GM19025 (cell line): ENCODE measurements around the gene ANKH.
A peak's percentile ranks its signal among the peaks of the same experiment; 100 is the strongest.
"Not testable (repeated sequence)": the region's sequence is repeated elsewhere in the genome, so short reads cannot be mapped to it uniquely, and the experiment has no call there.

Experiments
- ATAC-seq: cut with Tn5 transposase; IDR thresholded peaks from one replicate; pipeline ENCODE4 v1.9.1; 2021; ENCODE audit warnings: mild to moderate bottlenecking, low read depth, moderate library complexity; ENCODE audit not compliant: unreplicated experiment

ANKH gene

DNA sequence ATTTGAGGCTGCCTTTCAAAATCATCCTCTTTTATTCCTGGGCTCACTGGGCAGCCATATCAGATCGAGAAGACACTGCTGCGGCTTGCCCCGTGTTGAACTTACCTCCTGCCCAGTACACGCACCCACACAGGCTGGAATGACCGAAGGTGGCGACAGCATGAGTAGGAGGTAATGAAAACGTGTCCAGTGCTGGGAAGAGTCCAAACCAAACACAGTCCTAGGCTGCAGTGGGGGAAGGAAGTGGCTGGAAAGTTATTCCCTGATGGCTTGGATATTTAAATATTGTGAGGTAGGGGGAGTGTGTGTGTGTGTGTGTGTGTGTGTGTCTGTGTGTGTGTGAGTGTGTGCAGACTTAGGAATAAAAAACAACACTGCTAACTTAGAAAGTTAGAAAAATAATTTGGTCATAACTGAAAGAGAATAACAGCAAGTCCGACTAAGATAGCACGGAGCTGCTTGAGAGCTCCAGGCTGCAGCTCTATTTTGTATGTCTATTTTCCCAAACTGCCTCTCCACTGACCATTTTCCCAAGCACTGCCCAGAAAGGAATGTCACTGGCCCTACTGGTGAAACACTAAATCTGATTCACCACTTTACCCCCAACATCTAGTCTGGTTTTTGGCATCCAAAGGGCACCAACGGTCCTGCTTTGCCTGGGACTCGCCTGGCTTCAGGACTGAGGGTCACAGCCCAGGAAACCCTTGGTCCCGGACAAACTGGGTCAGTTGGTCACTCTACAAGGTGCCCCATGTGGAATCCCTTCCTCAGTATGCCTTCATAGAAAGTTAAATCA lies 41.2 kb downstream of the ANKH start:
- ATAC-seq = no peak

DNA sequence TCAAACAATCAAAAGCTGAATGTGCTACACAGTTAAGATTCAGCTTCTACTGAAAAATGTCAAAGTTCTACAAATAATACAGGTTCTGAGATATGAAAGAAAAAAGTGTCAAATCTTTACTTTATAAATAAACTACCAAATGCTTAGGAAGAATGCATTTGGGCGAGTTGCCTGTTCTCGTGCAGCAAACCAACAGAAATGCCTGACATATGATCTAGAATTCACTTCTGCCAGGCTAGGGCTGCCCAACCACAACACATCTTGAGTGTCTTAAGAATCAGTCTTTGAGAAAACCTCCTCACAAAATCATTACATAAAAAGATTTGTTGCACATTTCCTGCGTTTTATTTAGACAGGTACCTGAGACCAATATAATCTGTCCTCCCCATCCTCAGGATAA lies 42.2 kb downstream of the ANKH start:
- no peak for ATAC-seq

DNA sequence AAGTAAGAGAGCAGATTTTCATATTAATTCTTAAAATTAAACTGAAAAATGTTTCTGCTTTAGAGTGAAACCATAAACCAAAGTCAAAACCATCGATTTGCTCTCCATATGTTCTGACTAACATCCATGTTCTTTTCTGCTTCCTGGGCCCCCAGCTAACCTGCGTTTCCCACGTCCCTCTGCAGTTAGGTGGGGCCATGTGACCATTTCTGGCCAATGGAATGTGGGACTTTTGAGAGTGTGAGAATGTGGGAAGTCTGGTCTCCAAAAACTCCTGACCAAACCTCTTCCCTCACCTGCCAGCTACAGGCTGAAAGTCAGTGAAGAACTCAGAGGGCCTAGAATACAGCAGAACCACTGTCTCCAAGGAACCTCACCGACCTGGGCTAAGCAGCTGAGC lies 44.9 kb downstream of the ANKH start:
- ATAC-seq = no peak

DNA sequence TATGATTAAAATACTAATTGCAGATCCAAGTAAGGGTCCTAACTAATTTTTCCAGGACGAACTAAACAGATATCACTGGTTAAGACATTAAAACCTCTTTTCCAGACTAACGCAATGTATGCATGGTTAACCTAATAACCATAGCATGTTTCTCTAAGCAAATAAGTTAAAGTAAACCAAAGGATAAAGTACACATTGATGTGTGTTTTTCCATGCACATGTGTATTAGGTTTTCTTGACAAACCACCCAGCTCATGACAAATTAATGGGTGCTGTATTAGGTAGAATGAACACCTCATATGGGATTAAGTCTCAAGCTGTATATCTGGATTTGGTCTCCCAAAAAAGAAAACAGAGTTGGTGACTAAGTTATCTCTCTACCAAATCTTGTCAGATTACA lies 45.6 kb downstream of the ANKH start:
- no peak for ATAC-seq

DNA sequence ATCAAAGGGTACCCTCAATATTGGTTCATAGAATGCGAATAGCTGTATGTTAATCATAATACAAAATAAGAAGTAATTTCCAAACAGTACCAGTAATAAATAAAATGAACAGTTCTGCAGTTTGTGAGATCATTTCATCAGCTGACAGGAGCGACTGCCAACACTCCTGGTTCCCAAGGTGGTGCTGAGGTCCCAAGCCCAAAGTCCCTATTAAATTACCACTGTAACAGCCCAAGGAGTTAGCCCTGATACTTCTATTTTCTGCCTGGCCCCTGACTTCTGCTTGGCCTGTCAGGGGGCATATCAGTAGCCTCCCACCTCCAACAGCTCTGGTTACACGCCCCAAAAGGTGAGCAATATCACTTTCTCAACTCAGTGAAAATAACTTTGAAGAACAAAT lies 47.1 kb downstream of the ANKH start:
- ATAC-seq = no peak

DNA sequence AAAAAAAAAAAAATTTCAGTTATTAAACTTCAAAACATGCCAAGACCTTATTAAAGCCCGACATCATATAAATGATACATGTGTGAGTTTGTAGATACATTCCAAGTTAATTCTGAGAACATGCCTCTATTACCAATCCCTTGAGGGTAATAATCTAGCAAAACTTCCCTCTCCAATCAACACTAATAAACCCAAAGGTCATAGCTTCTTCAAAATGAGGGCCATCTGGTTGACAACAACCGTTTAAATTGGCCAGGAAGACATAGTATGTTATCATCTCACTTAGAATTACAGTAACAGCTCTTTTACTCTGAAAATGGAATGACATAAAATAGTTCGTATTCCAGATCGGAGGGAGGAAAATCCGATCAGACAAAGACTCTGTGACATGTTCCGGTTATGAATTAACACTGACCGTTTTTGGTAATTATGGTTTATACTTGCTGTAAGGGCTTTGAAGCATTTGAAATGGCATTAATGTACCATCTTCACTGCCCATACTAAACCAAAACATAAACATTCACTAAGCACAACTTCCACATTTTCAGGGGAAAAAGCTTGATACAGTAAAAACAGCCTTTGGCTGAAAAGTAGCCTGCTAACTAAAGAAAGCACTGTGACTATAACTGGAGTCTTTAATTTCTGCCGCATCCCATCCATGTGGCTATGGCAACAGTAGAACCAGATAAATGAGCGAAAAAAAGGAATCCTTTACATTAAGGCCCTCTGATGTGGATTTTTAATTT lies 50.3 kb downstream of the ANKH start:
- ATAC-seq = no peak

DNA sequence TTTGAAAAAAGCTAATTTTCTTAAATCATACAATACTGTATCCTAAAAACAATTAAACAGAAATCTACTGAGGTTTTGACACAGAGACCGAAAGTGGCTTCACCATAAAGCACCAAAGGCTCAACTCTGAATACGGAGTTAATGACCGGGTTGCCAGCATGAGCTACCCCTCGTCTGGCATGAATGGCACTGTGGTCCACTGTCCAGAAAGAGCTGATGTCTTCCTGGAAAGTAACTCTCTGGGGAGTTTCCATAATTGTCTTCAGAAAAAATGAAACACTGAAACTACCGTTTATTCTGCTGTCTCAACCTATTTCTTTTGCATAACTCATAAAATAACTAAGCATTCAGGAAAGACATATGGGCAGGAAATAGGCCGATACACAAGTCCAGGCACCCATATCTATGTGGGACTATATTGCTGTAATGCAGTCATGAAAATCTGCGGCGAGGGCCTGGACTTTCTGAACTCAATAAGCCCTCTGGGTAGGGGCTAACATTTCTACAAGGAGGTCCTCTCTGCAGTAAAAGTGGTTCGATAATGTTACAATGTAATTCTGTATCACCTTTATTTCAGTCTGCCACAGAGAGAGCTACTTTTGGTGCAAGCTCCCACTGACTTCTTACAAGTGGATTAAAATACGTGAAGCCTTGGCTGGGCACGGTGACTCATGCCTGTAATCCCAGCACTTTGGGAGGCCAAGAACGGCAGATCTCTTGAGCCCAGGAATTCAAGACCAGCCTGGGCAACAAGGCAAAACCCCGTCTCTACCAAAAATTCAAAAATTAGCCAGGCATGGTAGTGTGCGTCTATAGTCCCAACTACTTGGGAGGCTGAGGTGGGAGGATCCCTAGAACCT lies 52.4 kb downstream of the ANKH start:
- ATAC-seq = no peak

DNA sequence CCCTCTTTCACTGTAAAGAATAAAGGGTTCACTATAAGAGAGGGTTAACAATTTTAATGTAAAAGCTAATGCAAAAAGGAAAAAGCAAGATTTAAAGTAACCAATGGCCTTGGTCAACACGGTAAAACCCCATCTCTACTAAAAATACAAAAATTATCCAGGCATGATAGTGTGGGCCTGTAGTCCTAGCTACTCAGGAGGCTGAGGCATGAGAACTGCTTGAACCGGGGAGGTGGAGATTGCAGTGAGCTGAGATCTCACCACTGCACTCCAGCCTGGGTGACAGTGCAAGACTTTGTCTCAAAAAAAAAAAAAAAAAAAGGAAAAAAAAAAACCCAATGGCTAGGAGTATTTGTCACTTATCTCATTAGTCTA lies 53.8 kb downstream of the ANKH start:
- not testable (repeated sequence) for ATAC-seq

DNA sequence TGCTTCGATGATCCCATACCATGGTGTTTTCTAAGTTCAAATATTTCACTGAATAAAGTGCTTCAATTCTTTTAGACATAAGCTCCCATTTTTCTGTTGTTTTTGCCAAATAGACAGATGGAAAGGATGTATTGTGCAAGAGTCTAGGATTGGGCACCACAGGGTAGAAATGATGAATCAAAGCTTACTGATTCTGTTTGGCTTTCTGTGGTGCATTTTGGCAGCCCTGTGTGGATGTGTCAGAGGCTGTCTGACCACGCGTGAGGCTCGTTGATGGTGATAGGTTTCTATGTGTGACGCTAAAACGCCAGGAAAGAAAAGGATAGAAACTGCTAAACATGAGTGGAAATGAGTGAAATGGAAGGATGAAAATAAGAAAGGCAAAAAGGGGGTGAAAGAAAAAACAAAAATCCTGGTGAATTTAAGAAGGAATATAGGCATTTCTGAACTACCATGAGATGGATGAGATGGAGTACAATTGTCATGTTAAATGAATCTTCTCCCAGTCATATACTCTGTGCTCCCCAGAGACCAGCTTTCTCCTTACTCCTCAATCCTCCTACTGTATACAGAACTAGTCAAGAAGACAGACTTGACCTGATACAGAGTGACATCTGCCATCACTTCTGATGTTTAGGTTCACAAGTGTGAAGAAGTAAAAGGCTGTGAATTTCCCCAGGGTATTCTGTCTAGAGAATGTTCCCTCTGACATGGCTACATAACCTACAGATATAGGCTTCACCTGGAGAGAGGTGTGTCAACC lies 54.4 kb downstream of the ANKH start:
- ATAC-seq = no peak

DNA sequence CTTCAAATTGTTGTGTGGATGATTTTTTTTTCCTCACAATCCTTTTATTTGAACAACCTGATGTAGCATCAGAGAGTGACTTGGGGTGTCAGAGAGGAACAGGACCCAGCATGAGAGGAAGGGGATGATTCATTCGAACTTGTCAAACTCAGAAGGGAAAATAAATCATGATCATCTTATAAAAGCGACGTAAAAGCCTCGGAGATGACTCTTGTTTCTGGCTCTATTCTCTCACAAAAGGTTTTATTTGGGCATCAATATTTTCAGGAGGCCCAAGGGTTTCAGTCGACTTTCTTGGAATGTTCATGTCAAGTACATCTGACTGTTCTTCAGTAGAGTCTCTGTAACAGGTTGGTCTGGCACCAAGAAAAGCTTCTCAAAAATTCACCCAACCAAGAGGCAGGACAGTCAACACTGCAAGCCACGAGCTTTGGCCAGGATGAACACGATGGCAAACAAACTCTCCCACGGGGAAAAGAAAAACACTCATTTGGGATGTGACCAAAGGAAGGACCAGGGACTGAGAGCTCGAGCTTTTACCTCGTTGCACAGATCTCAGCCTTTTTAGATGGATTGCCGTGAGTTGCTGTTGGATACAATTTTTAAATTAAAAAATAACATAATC lies 55.1 kb downstream of the ANKH start:
- ATAC-seq = no peak

DNA sequence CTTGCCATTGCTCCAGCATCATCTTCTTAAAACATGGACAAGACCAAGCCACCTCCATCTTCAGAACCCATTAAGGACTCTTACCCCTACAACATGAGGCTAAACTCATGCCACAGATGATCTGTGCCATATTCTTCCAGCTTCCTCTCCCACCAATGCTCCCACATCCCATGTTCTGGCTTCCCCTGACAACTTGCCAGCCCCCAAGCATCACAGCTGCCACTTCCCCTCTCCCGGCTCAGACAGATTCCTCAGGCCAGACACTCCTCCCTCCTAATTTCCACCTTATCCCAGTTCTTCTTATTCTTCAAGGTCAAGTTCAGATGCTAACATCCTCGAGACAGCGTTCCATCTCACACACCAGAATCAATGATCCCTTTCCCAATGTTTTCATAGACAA lies 57.8 kb downstream of the ANKH start:
- no peak for ATAC-seq

DNA sequence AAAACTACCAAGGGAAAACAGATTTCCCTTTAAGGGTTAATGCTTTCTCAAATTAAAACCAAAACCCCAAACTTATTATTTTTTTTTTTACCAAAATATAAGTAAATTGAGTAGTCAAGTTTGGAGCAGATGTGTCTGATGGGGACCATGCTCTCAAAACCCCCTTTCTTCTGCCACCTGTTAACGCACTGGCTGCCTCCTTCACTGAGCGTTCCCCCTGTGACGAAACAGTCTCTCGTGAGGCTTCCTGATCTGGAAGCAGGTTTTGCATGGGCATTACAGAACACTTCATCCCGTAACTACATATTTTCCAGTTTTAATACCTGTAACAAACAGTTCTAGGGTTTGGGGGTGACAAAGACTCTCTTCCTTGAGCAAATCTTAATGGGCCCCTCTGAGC lies 59.4 kb downstream of the ANKH start:
- ATAC-seq = no peak

DNA sequence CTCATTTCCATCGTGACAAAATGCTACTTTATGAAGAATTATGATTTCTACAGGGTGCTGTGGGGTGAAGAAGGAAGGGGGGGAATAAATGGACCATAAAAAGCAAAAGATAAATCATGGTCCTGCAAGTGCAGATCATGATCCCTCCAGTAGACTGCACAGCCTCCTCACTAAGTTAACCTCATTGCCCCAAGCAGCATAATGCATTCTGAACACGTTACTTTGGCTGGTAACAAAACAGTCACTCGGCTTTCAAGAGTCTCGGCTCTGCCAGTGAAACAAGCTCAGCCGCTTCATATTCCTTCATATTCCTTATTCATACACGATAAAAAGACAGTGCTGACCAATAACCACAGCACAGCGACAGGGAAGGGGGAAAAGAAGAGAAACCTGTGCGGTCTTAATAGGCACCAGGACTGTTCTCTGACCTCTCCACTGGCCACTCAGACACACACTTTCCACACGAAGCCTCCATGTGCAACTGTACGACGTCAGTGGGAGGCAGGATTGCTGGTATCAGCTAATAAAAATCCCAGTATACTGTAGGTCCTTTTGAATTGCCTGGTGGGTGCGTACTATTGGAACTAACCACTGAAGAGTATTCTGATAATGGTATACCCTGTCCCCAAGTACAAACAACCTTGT lies 60.5 kb downstream of the ANKH start:
- no peak for ATAC-seq

DNA sequence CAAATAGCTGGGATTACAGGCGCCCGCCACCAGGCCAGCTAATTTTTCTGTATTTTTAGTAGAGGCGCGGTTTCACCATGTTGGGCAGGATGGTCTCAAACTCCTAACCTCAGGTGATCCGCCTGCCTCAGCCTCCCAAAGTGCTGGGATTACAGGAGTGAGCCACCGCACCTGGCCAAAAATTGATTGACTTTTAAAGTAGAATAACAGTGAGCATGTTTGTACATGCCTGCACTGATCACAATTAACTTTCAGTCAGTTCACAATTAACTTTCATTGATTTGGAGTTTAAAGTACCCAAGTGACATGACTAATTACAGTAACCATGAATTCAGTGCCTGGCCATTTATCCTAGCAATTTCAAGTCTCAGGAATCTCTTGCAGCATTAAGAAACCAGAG lies 61.3 kb downstream of the ANKH start:
- ATAC-seq = no peak

DNA sequence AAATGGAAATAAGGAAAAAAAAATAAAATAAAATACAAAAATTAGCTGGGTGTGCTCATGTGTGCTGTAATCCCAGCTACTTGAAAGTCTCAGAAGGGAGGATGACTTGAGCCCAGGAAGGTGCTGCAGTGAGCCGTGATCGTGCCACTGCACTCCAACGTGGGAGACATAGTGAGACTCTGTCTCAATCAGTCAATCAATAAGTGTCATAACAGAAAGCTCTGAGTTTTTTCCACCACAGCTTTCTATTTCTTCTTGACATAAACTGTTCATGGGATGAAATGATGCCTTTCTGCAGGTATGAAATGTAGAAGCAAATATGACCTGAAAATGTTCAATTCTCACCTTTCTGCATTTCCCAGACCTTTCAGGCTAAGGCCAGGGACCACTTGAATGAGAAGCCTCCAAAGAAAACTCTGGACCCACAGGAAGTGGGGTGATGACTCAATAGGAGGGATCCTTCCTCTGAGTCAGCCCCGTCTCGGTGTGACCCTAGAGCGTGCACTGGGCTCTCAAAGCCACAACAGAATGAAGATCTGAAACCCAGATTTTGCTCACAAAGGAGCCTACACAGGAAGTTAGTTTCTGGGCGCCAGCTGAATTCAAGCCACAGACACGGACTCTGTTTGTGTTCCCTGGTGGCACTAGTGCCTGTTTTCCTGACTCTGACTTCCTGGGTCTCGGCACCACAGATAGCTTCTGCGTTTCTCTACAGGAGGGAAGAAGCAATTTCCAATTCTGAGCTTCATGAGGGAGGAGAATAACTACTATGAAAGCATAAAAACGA lies 62.0 kb downstream of the ANKH start:
- ATAC-seq = peak; percentile 98

DNA sequence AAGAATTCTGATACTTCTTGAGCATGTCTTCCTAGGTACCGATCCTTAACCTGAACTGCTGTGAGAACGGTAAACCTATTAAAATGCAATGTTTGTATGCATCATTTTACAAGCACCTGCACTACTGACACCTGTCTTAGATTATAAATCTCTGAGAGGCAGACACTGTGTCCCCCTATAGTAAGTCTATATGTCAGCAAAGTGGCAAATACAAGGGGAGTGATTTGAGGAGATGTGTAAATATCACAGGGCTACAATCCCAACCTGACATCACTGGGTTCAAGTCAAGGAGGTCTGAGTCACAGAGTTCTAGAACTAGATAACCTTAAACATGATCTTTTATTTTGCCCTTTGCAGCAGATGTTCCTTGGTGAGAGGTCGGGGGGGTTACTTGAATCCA lies 64.1 kb downstream of the ANKH start:
- no peak for ATAC-seq

DNA sequence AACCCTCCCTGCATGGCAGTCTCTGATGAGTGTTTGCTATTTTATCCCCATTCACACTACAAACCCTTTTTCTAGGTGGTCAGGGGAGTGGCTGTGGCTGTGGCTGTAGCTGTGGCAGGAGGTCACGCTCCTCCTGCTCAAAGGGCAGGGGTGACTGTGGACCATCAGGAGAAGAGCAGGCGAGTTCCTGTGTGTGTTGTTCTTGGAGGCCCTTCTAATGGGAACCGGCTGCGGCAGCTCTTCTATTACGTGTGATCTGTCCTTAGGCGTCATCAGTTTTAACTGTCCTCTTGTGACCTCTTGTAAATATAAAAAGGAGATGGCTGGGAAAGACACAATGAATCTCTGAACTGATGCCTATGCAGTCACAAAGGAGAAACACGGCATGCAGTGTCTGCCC lies 65.1 kb downstream of the ANKH start:
- ATAC-seq = no peak

DNA sequence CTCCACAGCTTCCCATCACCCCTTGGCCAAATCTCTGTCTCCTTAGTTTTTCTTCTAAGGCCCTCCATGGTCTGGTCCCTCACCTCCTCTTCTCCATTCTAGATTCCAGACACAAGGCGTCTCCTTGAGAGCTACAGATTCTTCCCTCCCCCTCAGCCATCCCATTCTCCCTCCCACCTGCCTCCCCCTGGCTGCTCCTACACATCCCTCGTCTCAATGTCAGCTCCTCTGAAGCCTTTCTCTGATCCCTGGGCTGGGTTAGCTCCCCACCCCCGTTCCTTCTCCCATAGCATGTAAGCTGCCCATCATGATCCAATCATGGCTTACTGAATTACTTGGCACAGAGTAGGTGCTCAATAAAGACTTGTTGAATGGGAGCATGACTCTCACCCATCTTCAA lies 69.0 kb downstream of the ANKH start:
- no peak for ATAC-seq

DNA sequence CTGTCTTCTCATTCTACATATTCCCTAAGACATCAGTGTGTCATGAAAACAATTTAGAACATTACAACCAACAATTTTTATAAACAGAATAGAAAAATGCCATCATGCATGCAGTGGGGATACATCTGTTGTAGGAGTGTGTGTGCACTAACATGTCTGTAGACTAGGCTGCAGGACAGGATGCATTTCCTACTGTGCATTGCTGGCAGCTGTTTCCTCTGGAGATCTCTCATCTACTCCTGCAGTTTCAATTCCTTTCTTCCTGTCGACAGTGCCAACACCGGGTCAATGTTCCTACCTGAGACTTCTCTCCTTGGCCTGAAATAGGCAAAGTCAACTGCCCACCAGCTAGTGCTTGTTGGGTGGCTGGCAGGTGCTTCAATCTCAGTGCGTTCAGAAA lies 69.8 kb downstream of the ANKH start:
- ATAC-seq = no peak
